Neural cell (in vitro differentiated cells): ENCODE results near the gene MADCAM1. TPM values are rescaled to one million over a fixed set of nuclear protein-coding genes. Genes with fewer than 3 reads are reported as not detected.

Experiments used
- H2AFZ ChIP-seq: fragments of 200-600, 300-800 bp; sonication (generic), shearing (Covaris generic); 2 replicates; pipeline ENCODE4 v1.6.0; 2014; ENCODE audit warnings: low read depth, mild to moderate bottlenecking, antibody characterized with exemption, low read length, moderate library complexity
- H3F3A ChIP-seq: fragments of 200-600 bp; shearing (Covaris generic); 2 replicates; pipeline ENCODE4 v1.6.1; 2016; ENCODE audit warnings: mild to moderate bottlenecking, moderate library complexity, mixed read lengths, antibody characterized with exemption, low read length; ENCODE audit not compliant: insufficient read depth, poor library complexity, severe bottlenecking
- H3K27ac ChIP-seq: fragments of 200-600, 300-800 bp; sonication (generic), shearing (Covaris generic); 2 replicates; pipeline ENCODE4 v1.5.1; 2014; ENCODE audit warnings: mild to moderate bottlenecking, low read length, moderate library complexity
- H3K27me3 ChIP-seq: fragments of 300-800, 200-600 bp; sonication (generic), shearing (Covaris generic); 2 replicates; pipeline ENCODE4 v1.6.0; 2014; ENCODE audit warnings: mild to moderate bottlenecking, low read depth, low read length, moderate library complexity; ENCODE audit not compliant: insufficient read depth
- H3K36me3 ChIP-seq: fragments of 300-800, 200-600 bp; sonication (generic), shearing (Covaris generic); 2 replicates; pipeline ENCODE4 v1.5.1; 2014; ENCODE audit warnings: mild to moderate bottlenecking, antibody characterized with exemption, low read length, moderate library complexity; ENCODE audit not compliant: insufficient read depth
- H3K4me2 ChIP-seq: fragments of 300-800, 200-600 bp; sonication (generic), shearing (Covaris generic); 2 replicates; pipeline ENCODE4 v1.6.0; 2014; ENCODE audit warnings: mild to moderate bottlenecking, low read length
- H3K4me3 ChIP-seq: fragments of 300-800, 200-600 bp; sonication (generic), shearing (Covaris generic); 2 replicates; pipeline ENCODE4 v1.5.1; 2014; ENCODE audit warnings: mild to moderate bottlenecking, low read length, moderate library complexity
- H3K79me2 ChIP-seq: fragments of 200-600 bp; shearing (Covaris generic); replicated peaks from 2 replicates; pipeline ENCODE4 v1.6.0; 2014; ENCODE audit warnings: mild to moderate bottlenecking, low read length, moderate library complexity; ENCODE audit not compliant: insufficient read depth
- H3K9ac ChIP-seq: fragments of 300-800, 200-600 bp; sonication (generic), shearing (Covaris generic); 2 replicates; pipeline ENCODE4 v1.6.1; 2016; ENCODE audit warnings: mild to moderate bottlenecking, low read length, mixed read lengths
- H3K9me2 ChIP-seq: fragments of 200-600 bp; shearing (Covaris generic); 2 replicates; pipeline ENCODE4 v1.6.1; 2016; ENCODE audit warnings: mild to moderate bottlenecking, low read length, mixed read lengths; ENCODE audit not compliant: insufficient read depth
- H3K9me3 ChIP-seq: fragments of 200-600, 300-800 bp; sonication (generic), shearing (Covaris generic); 2 replicates; pipeline ENCODE4 v1.6.1; 2016; ENCODE audit warnings: mild to moderate bottlenecking, mixed run types, low read length, moderate library complexity, mixed read lengths
- H4K20me1 ChIP-seq: fragments of 200-600 bp; shearing (Covaris generic); 2 replicates; pipeline ENCODE4 v1.6.1; 2016; ENCODE audit warnings: mild to moderate bottlenecking, mixed run types; ENCODE audit not compliant: insufficient read depth
- EP300 ChIP-seq: fragments of 450-650 bp; conservative IDR thresholded peaks from 2 replicates; pipeline ENCODE4 v1.6.1; 2014; ENCODE audit warnings: antibody characterized with exemption, mild to moderate bottlenecking, moderate library complexity; ENCODE audit not compliant: poor library complexity, severe bottlenecking
- EZH2 ChIP-seq: fragments of 200-600, 300-800 bp; shearing (Covaris generic), sonication (generic); IDR thresholded peaks from 2 replicates; pipeline ENCODE4 v1.6.1; 2014; ENCODE audit warnings: antibody characterized with exemption, low read length, borderline replicate concordance, mild to moderate bottlenecking; ENCODE audit not compliant: insufficient read depth, poor library complexity, severe bottlenecking
- MXI1 ChIP-seq: fragments of 450-650 bp; conservative IDR thresholded peaks from 2 replicates; pipeline ENCODE4 v1.6.1; 2014; ENCODE audit warnings: antibody characterized with exemption, mild to moderate bottlenecking; ENCODE audit not compliant: poor library complexity, severe bottlenecking
- POLR2AphosphoS5 ChIP-seq: IDR thresholded peaks from 2 replicates; pipeline ENCODE4 v1.6.1; 2012
- RAD21 ChIP-seq: fragments of 450-650 bp; conservative IDR thresholded peaks from 2 replicates; pipeline ENCODE4 v1.6.1; 2014; ENCODE audit warnings: antibody characterized with exemption, mild to moderate bottlenecking, moderate library complexity
- SMC3 ChIP-seq: fragments of 450-650 bp; conservative IDR thresholded peaks from 2 replicates; pipeline ENCODE4 v1.6.1; 2014; ENCODE audit warnings: antibody characterized with exemption, mild to moderate bottlenecking, moderate library complexity; ENCODE audit not compliant: poor library complexity
- TAF1 ChIP-seq: IDR thresholded peaks from 2 replicates; pipeline ENCODE4 v1.6.1; 2012; ENCODE audit warnings: low read depth
- polyA plus RNA-seq: library from polyadenylated mRNA; depleted of rRNA; stranded (reverse); fragments of >200 nt; gene quantifications from 2 replicates; pipeline ENCODE4 v1.2.3, GENCODE V29; 2014
- TF ChIP-seq, protein P1 (sequence below): fragments of 450-650 bp; IDR thresholded peaks from 2 replicates; pipeline ENCODE4 v1.5.1; 2014; ENCODE audit warnings: antibody characterized with exemption, mild to moderate bottlenecking, moderate library complexity; ENCODE audit not compliant: poor library complexity, severe bottlenecking
- TF ChIP-seq, protein P2 (sequence below): IDR thresholded peaks from 2 replicates; pipeline ENCODE4 v1.6.1; 2012; ENCODE audit warnings: borderline replicate concordance

Gene MADCAM1
- polyA plus RNA-seq, 1 donor from 2014 or later, result 1.0 TPM

DNA sequence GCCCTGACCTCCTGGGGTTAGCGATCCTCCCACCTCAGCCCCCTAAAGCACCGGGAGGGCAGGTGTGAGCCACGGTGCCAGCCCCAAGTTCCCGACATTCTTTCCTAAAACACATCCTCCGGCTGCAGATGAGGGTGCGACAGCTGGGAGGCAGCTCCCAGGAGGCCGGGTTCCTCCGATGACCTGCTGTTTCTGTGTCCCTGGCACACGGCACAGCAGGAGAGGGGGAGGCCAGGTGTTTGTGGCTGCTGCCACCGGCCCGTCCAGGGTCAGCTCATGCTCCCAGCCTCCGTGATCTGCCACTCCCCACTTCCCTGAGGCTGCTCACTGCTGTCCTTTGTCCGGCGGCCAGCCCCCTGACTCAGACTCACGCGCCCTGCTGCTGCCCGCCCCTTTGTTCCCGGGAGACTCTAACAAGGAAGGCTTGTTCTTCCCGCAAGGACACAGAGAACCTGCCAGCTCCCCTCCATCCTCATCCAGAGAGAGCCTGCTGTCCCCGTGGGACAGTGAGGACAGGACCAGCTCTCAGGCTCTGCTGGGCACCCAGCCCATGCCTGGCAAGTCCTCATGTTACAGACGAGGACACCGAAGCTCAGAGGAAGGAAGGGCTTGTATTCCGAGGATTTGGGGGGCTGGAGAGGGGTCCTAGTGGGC lies 10.6 kb upstream of the MADCAM1 start:
- Histone ChIP-seq H3K9ac (peak overlapping the region; percentile 28), H3F3A (no peaks in the 10 kb centered on the region), H3K27ac (no peak overlapping the region), H4K20me1 (no peaks in the 10 kb centered on the region), H3K36me3 (no peaks in the 10 kb centered on the region), H2AFZ (no peak overlapping the region), H3K9me3 (peaks cover under 1% of the 10 kb centered on the region), H3K4me2 (no peak overlapping the region), H3K79me2 (no peaks in the 10 kb centered on the region), H3K4me3 (no peak overlapping the region), H3K27me3 (no peaks in the 10 kb centered on the region), H3K9me2 (no peaks in the 10 kb centered on the region)
- TF ChIP-seq TAF1, result no peak

DNA sequence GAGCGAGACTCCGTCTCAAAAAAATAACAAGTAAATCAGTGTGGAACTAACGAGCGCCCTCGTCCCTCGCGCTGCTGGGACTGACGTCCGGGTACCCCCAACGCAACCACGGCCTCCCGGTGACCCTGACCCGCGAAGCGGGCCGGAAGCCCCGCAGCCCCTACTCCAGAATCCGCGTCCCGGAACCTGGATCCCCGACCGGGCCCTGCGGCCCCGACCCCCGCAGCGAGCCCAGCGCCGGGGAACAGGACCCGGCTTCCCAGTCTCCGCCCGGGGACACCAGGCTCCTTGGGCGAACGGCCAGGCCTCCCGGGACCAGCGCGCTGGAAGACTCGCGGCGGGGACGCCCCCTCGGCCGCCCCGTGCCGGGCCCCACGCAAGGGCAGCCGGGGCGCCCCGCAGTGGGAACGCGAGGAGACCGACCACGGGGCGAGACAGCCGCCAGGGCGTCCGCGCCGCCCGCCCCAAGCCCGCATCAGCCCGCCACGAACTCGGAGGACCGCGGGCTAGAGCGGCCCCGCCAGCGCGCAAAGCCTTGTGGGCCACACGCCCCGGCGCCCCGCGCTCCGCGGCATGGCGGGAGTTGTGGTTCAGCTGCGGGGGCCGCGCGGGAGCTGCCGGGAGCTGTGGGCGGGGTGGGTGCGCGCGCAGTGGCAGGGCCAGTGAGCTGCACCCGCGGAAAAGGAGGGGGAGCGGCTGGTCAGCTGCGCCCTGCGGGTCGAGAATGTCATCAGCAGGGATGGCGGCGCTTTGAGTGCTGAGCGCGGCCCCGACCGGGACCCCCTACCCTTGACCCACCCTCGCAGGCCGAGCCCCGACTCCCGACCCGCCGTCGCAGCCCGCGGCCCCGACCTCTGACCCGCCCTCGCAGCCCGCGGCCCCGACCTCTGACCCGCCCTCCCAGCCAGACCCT lies 7.5 kb upstream of the MADCAM1 start:
- Histone ChIP-seq H2AFZ (peak overlapping the region; percentile 21), H3K36me3 (no peaks in the 10 kb centered on the region)

More for the DNA sequence above, 7.5 kb upstream of the MADCAM1 start:
- peak overlapping the region; percentile 91 for H3K27ac ChIP-seq
- no peaks in the 10 kb centered on the region for H3K9me2 ChIP-seq
- peak overlapping the region; percentile 85 for H3K4me3 ChIP-seq
- TF ChIP-seq EP300, result peak; percentile 45
- TF ChIP-seq, protein P1, sequence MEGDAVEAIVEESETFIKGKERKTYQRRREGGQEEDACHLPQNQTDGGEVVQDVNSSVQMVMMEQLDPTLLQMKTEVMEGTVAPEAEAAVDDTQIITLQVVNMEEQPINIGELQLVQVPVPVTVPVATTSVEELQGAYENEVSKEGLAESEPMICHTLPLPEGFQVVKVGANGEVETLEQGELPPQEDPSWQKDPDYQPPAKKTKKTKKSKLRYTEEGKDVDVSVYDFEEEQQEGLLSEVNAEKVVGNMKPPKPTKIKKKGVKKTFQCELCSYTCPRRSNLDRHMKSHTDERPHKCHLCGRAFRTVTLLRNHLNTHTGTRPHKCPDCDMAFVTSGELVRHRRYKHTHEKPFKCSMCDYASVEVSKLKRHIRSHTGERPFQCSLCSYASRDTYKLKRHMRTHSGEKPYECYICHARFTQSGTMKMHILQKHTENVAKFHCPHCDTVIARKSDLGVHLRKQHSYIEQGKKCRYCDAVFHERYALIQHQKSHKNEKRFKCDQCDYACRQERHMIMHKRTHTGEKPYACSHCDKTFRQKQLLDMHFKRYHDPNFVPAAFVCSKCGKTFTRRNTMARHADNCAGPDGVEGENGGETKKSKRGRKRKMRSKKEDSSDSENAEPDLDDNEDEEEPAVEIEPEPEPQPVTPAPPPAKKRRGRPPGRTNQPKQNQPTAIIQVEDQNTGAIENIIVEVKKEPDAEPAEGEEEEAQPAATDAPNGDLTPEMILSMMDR, result no peak
- TF ChIP-seq, protein P2, sequence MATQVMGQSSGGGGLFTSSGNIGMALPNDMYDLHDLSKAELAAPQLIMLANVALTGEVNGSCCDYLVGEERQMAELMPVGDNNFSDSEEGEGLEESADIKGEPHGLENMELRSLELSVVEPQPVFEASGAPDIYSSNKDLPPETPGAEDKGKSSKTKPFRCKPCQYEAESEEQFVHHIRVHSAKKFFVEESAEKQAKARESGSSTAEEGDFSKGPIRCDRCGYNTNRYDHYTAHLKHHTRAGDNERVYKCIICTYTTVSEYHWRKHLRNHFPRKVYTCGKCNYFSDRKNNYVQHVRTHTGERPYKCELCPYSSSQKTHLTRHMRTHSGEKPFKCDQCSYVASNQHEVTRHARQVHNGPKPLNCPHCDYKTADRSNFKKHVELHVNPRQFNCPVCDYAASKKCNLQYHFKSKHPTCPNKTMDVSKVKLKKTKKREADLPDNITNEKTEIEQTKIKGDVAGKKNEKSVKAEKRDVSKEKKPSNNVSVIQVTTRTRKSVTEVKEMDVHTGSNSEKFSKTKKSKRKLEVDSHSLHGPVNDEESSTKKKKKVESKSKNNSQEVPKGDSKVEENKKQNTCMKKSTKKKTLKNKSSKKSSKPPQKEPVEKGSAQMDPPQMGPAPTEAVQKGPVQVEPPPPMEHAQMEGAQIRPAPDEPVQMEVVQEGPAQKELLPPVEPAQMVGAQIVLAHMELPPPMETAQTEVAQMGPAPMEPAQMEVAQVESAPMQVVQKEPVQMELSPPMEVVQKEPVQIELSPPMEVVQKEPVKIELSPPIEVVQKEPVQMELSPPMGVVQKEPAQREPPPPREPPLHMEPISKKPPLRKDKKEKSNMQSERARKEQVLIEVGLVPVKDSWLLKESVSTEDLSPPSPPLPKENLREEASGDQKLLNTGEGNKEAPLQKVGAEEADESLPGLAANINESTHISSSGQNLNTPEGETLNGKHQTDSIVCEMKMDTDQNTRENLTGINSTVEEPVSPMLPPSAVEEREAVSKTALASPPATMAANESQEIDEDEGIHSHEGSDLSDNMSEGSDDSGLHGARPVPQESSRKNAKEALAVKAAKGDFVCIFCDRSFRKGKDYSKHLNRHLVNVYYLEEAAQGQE, result no peak
- TF ChIP-seq TAF1, result peak; percentile 70
- peak; percentile 82 for TF ChIP-seq MXI1
- peak; percentile 96 for TF ChIP-seq POLR2AphosphoS5
- no peak for TF ChIP-seq EZH2
- peak; percentile 41 for TF ChIP-seq RAD21
- no peak for TF ChIP-seq SMC3
- H3K9ac ChIP-seq, result peak overlapping the region; percentile 91
- H4K20me1 ChIP-seq, result no peaks in the 10 kb centered on the region
- no peaks in the 10 kb centered on the region for H3K9me3 ChIP-seq
- no peaks in the 10 kb centered on the region for H3K27me3 ChIP-seq
- no peaks in the 10 kb centered on the region for H3F3A ChIP-seq
- H3K79me2 ChIP-seq, result no peaks in the 10 kb centered on the region
- peak overlapping the region; percentile 80 for H3K4me2 ChIP-seq
